Measurements from ENCODE around the gene CORO6. TPM values are rescaled to one million over a fixed set of nuclear protein-coding genes. Genes with fewer than 3 reads are reported as not detected.

Gene CORO6
- total RNA-seq, 3 donors from 2014 or later = 6.6 to 21.3 (median 16.8) TPM

GRCh38 chr17:29627951-29628350 is 5.2 kb upstream of the CORO6 start:
- no peak overlapping the region for H3K27ac ChIP-seq
- H3K36me3 ChIP-seq = no peaks in the 10 kb centered on the region
- intact Hi-C loops (cut with DNase I; ENCODE audit: low total_unique reads) = no loop called here
- DNase-seq (ENCODE audit: low spot score in 2 of 2) = no peak
- H3K4me3 ChIP-seq = no peak overlapping the region
- H3K27me3 ChIP-seq = no peaks in the 10 kb centered on the region
- no peak for TF ChIP-seq POLR2AphosphoS5 (IDR thresholded peaks at IDR 0.05)
- TF ChIP-seq CTCF (IDR thresholded peaks at IDR 0.05) = no peak
- no peak for TF ChIP-seq POLR2A (IDR thresholded peaks at IDR 0.05)
- H3K4me1 ChIP-seq = no peaks in the 10 kb centered on the region
- no peaks in the 10 kb centered on the region for H3K9me3 ChIP-seq

- DNase-seq (ENCODE audit: low spot score in 2 of 2) = no peak
- intact Hi-C loops (cut with DNase I; ENCODE audit: low total_unique reads) = no loop called here
- Histone ChIP-seq H3K27ac (no peak overlapping the region), H3K27me3 (no peaks in the 10 kb centered on the region), H3K4me1 (no peaks in the 10 kb centered on the region), H3K4me3 (no peak overlapping the region), H3K36me3 (no peaks in the 10 kb centered on the region), H3K9me3 (no peaks in the 10 kb centered on the region)
- TF ChIP-seq POLR2AphosphoS5 (IDR thresholded peaks at IDR 0.05) = no peak
- no peak for TF ChIP-seq CTCF (IDR thresholded peaks at IDR 0.05)
- no peak for TF ChIP-seq POLR2A (IDR thresholded peaks at IDR 0.05)
Measured at GRCh38 chr17:29625037-29625750, 2.5 kb upstream of the CORO6 start.

GRCh38 chr17:29624586-29624985 is 1.9 kb upstream of the CORO6 start:
- DNase-seq (ENCODE audit: low spot score in 2 of 2) = no peak
- Histone ChIP-seq H3K27ac (no peak overlapping the region), H3K27me3 (no peaks in the 10 kb centered on the region), H3K4me3 (no peak overlapping the region), H3K9me3 (no peaks in the 10 kb centered on the region), H3K4me1 (no peaks in the 10 kb centered on the region), H3K36me3 (no peaks in the 10 kb centered on the region)
- intact Hi-C loops (cut with DNase I; ENCODE audit: low total_unique reads) = no loop called here
- TF ChIP-seq CTCF (IDR thresholded peaks at IDR 0.05) = no peak
- TF ChIP-seq POLR2AphosphoS5 (IDR thresholded peaks at IDR 0.05) = no peak
- TF ChIP-seq POLR2A (IDR thresholded peaks at IDR 0.05) = no peak

- Histone ChIP-seq H3K27ac (no peak overlapping the region), H3K9me3 (no peaks in the 10 kb centered on the region), H3K27me3 (no peaks in the 10 kb centered on the region), H3K4me1 (no peaks in the 10 kb centered on the region), H3K4me3 (peak overlapping the region; percentile 67 to 69 (median 69)), H3K36me3 (no peaks in the 10 kb centered on the region)
- DNase-seq (ENCODE audit: low spot score in 2 of 2) = no peak
- TF ChIP-seq POLR2A (IDR thresholded peaks at IDR 0.05) = no peak
- TF ChIP-seq CTCF (IDR thresholded peaks at IDR 0.05) = no peak
- intact Hi-C loops (cut with DNase I; ENCODE audit: low total_unique reads) = no loop called here
Measured at GRCh38 chr17:29623283-29623647, 553 bp upstream of the CORO6 start.

- Histone ChIP-seq H3K4me3 (peak overlapping the region; percentile 67 to 69 (median 69)), H3K27me3 (no peaks in the 10 kb centered on the region), H3K36me3 (no peaks in the 10 kb centered on the region), H3K4me1 (peaks cover 7 to 10% of the 10 kb centered on the region in 2 donors), H3K9me3 (no peaks in the 10 kb centered on the region), H3K27ac (no peak overlapping the region)
- intact Hi-C loops (cut with DNase I; ENCODE audit: low total_unique reads) = no loop called here
- TF ChIP-seq CTCF (IDR thresholded peaks at IDR 0.05) = no peak
- DNase-seq (ENCODE audit: low spot score in 2 of 2) = no peak
Measured at GRCh38 chr17:29621751-29622194, 939 bp downstream of the CORO6 start.

Measured in breast epithelium (tissue), 4 donors.